ENCODE data around the gene ABCF3. TPM values are rescaled to one million over a fixed set of nuclear protein-coding genes. Genes with fewer than 3 reads are reported as not detected.

The ABCF3 gene
- total RNA-seq, 3 donors from 2014 or later (not counting 1 experiment from before 2014, with no cell fraction given): 128 to 168 (median 157) TPM

GRCh38 chr3:184180165-184180564 lies 5.8 kb upstream of the ABCF3 start:
- DNase-seq (no peak), ATAC-seq (no peak)
- no peak for TF ChIP-seq CTCF (IDR thresholded peaks at IDR 0.05)
- peaks cover 21 to 33% of the 10 kb centered on the region in 2 donors for H3K4me1 Mint-ChIP-seq
- no peaks in the 10 kb centered on the region for H3K36me3 Mint-ChIP-seq
- intact Hi-C loops (cut with micrococcal nuclease): no loop called here
- no peaks in the 10 kb centered on the region for H3K27me3 ChIP-seq (ENCODE audit: control insufficient read depth, insufficient read depth, low read length)
- no peaks in the 10 kb centered on the region for H3K9me3 Mint-ChIP-seq
- H3K27ac ChIP-seq (ENCODE audit: low read length): no peak overlapping the region
- H3K27me3 Mint-ChIP-seq (ENCODE audit: low read depth in 2 of 2): no peaks in the 10 kb centered on the region
- H3K4me3 ChIP-seq (ENCODE audit: low read length): no peak overlapping the region
- H3K36me3 ChIP-seq (ENCODE audit: control insufficient read depth, insufficient read depth, low read length): peaks cover 65% of the 10 kb centered on the region
- H3K4me1 ChIP-seq (ENCODE audit: control insufficient read depth, insufficient read depth, low read length): peaks cover 25% of the 10 kb centered on the region
- H3K4me3 Mint-ChIP-seq: no peak overlapping the region
- WGBS (ENCODE audit: insufficient coverage): 94% methylated on average over 6 of the region's 6 CpGs
- no peaks in the 10 kb centered on the region for H3K9me3 ChIP-seq (ENCODE audit: control insufficient read depth, insufficient read depth, low read length)
- no peak overlapping the region for H3K27ac Mint-ChIP-seq

GRCh38 chr3:184181596-184181995 lies 4.4 kb upstream of the ABCF3 start:
- Mint-ChIP-seq H3K27ac (no peak overlapping the region), H3K9me3 (no peaks in the 10 kb centered on the region), H3K36me3 (no peaks in the 10 kb centered on the region), H3K27me3 (ENCODE audit: low read depth in 2 of 2) (no peaks in the 10 kb centered on the region), H3K4me3 (no peak overlapping the region), H3K4me1 (peaks cover 18 to 33% of the 10 kb centered on the region in 2 donors)
- H3K9me3 ChIP-seq (ENCODE audit: control insufficient read depth, insufficient read depth, low read length): no peaks in the 10 kb centered on the region
- WGBS (ENCODE audit: insufficient coverage): 97% methylated on average over 9 of the region's 9 CpGs
- no peak overlapping the region for H3K4me3 ChIP-seq (ENCODE audit: low read length)
- H3K4me1 ChIP-seq (ENCODE audit: control insufficient read depth, insufficient read depth, low read length): peaks cover 21% of the 10 kb centered on the region
- TF ChIP-seq CTCF (IDR thresholded peaks at IDR 0.05): no peak
- H3K27ac ChIP-seq (ENCODE audit: low read length): no peak overlapping the region
- ATAC-seq (no peak), DNase-seq (no peak)
- no peaks in the 10 kb centered on the region for H3K27me3 ChIP-seq (ENCODE audit: control insufficient read depth, insufficient read depth, low read length)
- H3K36me3 ChIP-seq (ENCODE audit: control insufficient read depth, insufficient read depth, low read length): peaks cover 65% of the 10 kb centered on the region
- intact Hi-C loops (cut with micrococcal nuclease): no loop called here

- Mint-ChIP-seq H3K9me3 (no peaks in the 10 kb centered on the region), H3K27ac (no peak overlapping the region), H3K4me3 (no peak overlapping the region), H3K27me3 (ENCODE audit: low read depth in 2 of 2) (no peaks in the 10 kb centered on the region), H3K36me3 (no peaks in the 10 kb centered on the region), H3K4me1 (peaks cover 32 to 36% of the 10 kb centered on the region in 2 donors)
- H3K36me3 ChIP-seq (ENCODE audit: control insufficient read depth, insufficient read depth, low read length): peaks cover 54% of the 10 kb centered on the region
- H3K27ac ChIP-seq (ENCODE audit: low read length): no peak overlapping the region
- no peaks in the 10 kb centered on the region for H3K9me3 ChIP-seq (ENCODE audit: control insufficient read depth, insufficient read depth, low read length)
- no peak for TF ChIP-seq CTCF (IDR thresholded peaks at IDR 0.05)
- no peaks in the 10 kb centered on the region for H3K27me3 ChIP-seq (ENCODE audit: control insufficient read depth, insufficient read depth, low read length)
- 93% methylated on average over 5 of the region's 5 CpGs for WGBS (ENCODE audit: insufficient coverage)
- ATAC-seq (no peak), DNase-seq (no peak)
- H3K4me3 ChIP-seq (ENCODE audit: low read length): no peak overlapping the region
- intact Hi-C loops (cut with micrococcal nuclease): no loop called here
- H3K4me1 ChIP-seq (ENCODE audit: control insufficient read depth, insufficient read depth, low read length): peaks cover 28% of the 10 kb centered on the region
These were observed 2.3 kb upstream of the ABCF3 start for GRCh38 chr3:184183679-184184078.

DNA sequence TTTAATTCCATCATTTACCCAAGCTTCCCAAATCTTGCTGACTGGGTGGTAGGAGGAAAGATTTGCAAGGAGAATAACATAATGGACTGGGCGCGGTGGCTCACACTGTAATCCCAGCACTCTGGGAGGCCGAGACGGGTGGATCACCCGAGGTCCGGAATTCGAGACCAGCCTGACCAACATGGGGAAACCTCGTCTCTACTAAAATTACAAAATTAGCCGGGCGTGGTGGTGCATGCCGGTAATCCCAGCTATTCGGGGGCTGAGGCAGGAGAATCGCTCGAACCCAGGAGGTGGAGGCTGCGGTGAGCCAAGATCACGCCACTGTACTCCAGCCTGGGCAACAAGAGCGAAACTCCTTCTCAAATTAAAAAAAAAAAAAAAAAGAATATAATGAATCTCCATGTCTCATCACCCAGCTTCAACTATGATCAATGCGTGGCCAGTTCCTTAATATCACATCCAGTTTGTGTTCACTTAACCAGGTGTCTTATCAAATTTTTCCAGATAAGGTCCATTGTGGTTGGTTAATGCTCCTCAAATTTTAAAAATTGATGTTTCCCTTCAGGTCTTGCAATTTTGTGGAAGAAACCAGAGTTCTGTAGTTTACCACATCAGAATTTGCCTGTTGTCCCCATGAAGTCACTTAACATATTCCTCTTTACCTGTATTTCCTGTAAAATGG lies 1.3 kb upstream of the ABCF3 start:
- Mint-ChIP-seq H3K9me3 (no peaks in the 10 kb centered on the region), H3K4me3 (peak overlapping the region; percentile 97), H3K36me3 (peaks cover under 1% of the 10 kb centered on the region), H3K27me3 (ENCODE audit: low read depth in 2 of 2) (no peaks in the 10 kb centered on the region), H3K4me1 (peaks cover 36 to 40% of the 10 kb centered on the region in 2 donors), H3K27ac (peak overlapping the region; percentile 86 to 96)
- Histone ChIP-seq H3K4me3 (ENCODE audit: low read length) (no peak overlapping the region), H3K27ac (ENCODE audit: low read length) (no peak overlapping the region), H3K9me3 (ENCODE audit: control insufficient read depth, insufficient read depth, low read length) (no peaks in the 10 kb centered on the region), H3K27me3 (ENCODE audit: control insufficient read depth, insufficient read depth, low read length) (no peaks in the 10 kb centered on the region), H3K36me3 (ENCODE audit: control insufficient read depth, insufficient read depth, low read length) (peaks cover 56% of the 10 kb centered on the region), H3K4me1 (ENCODE audit: control insufficient read depth, insufficient read depth, low read length) (peaks cover 28% of the 10 kb centered on the region)
- TF ChIP-seq CTCF (IDR thresholded peaks at IDR 0.05): no peak
- WGBS (ENCODE audit: insufficient coverage): 98% methylated on average over 18 of the region's 18 CpGs
- intact Hi-C loops (cut with micrococcal nuclease): loop anchor here (1.0 kb wide), 1 partner anchor 65 kb away; the partner anchor contains the start of gene EEF1AKMT4
- ATAC-seq (no peak), DNase-seq (no peak)
